ENCODE results near the gene DBNL.

Gene DBNL

GRCh38 chr7:44083796-44084195 is 39.3 kb downstream of the DBNL start:
- no peak for TF ChIP-seq TEAD4 (IDR thresholded peaks at IDR 0.05)

GRCh38 chr7:44084701-44085100 is 40.2 kb downstream of the DBNL start:
- no peak for TF ChIP-seq EP300 (IDR thresholded peaks at IDR 0.05; ENCODE audit: borderline replicate concordance)
- TF ChIP-seq CREB1 (IDR thresholded peaks at IDR 0.05; ENCODE audit: low read depth): no peak
- TF ChIP-seq TEAD4 (IDR thresholded peaks at IDR 0.05): no peak
- no peak for TF ChIP-seq CEBPB (IDR thresholded peaks at IDR 0.05)

- TF ChIP-seq USF1 (IDR thresholded peaks at IDR 0.05) (no peak), FOXM1 (IDR thresholded peaks at IDR 0.05; ENCODE audit: borderline replicate concordance, low read depth) (no peak), CREB1 (IDR thresholded peaks at IDR 0.05; ENCODE audit: low read depth) (no peak), ZBTB7A (IDR thresholded peaks at IDR 0.05; ENCODE audit: low read depth) (no peak), RAD21 (IDR thresholded peaks at IDR 0.05; ENCODE audit: low read depth) (no peak), REST (IDR thresholded peaks at IDR 0.05; ENCODE audit: low read depth) (no peak), TCF12 (IDR thresholded peaks at IDR 0.05; ENCODE audit: low read depth) (no peak), CEBPB (IDR thresholded peaks at IDR 0.05) (no peak), EGR1 (IDR thresholded peaks at IDR 0.05) (no peak), MAX (IDR thresholded peaks at IDR 0.05) (no peak), TAF1 (IDR thresholded peaks at IDR 0.05; ENCODE audit: low read depth) (no peak), NFIC (IDR thresholded peaks at IDR 0.05) (no peak), TEAD4 (IDR thresholded peaks at IDR 0.05) (no peak), EP300 (IDR thresholded peaks at IDR 0.05; ENCODE audit: borderline replicate concordance) (no peak)
Measured at GRCh38 chr7:44085546-44085945, 41.0 kb downstream of the DBNL start.

- TF ChIP-seq NFIC (IDR thresholded peaks at IDR 0.05): no peak
- no peak for TF ChIP-seq EGR1 (IDR thresholded peaks at IDR 0.05)
- TF ChIP-seq RAD21 (IDR thresholded peaks at IDR 0.05; ENCODE audit: low read depth): no peak
- no peak for TF ChIP-seq FOXM1 (IDR thresholded peaks at IDR 0.05; ENCODE audit: borderline replicate concordance, low read depth)
- no peak for TF ChIP-seq USF1 (IDR thresholded peaks at IDR 0.05)
Measured at GRCh38 chr7:44086627-44087026, 42.1 kb downstream of the DBNL start.

GRCh38 chr7:44087911-44088838 is 43.7 kb downstream of the DBNL start:
- TF ChIP-seq CEBPB (IDR thresholded peaks at IDR 0.05): no peak
- TF ChIP-seq ZBTB7A (IDR thresholded peaks at IDR 0.05; ENCODE audit: low read depth): no peak
- no peak for TF ChIP-seq CREB1 (IDR thresholded peaks at IDR 0.05; ENCODE audit: low read depth)
- TF ChIP-seq EGR1 (IDR thresholded peaks at IDR 0.05): no peak
- no peak for TF ChIP-seq EP300 (IDR thresholded peaks at IDR 0.05; ENCODE audit: borderline replicate concordance)
- TF ChIP-seq TAF1 (IDR thresholded peaks at IDR 0.05; ENCODE audit: low read depth): no peak
- TF ChIP-seq TEAD4 (IDR thresholded peaks at IDR 0.05): no peak
- TF ChIP-seq YY1 (IDR thresholded peaks at IDR 0.05; ENCODE audit: low read depth): no peak

GRCh38 chr7:44093102-44093641 is 48.7 kb downstream of the DBNL start:
- no peak for TF ChIP-seq CEBPB (IDR thresholded peaks at IDR 0.05)
- TF ChIP-seq MAX (IDR thresholded peaks at IDR 0.05): no peak
- no peak for TF ChIP-seq FOXM1 (IDR thresholded peaks at IDR 0.05; ENCODE audit: borderline replicate concordance, low read depth)
- TF ChIP-seq ZBTB7A (IDR thresholded peaks at IDR 0.05; ENCODE audit: low read depth): no peak
- no peak for TF ChIP-seq TCF12 (IDR thresholded peaks at IDR 0.05; ENCODE audit: low read depth)
- TF ChIP-seq TAF1 (IDR thresholded peaks at IDR 0.05; ENCODE audit: low read depth): no peak
- TF ChIP-seq RAD21 (IDR thresholded peaks at IDR 0.05; ENCODE audit: low read depth): no peak

- TF ChIP-seq EGR1 (IDR thresholded peaks at IDR 0.05) (no peak), YY1 (IDR thresholded peaks at IDR 0.05; ENCODE audit: low read depth) (no peak), NFIC (IDR thresholded peaks at IDR 0.05) (no peak), FOXM1 (IDR thresholded peaks at IDR 0.05; ENCODE audit: borderline replicate concordance, low read depth) (no peak), RAD21 (IDR thresholded peaks at IDR 0.05; ENCODE audit: low read depth) (no peak), CEBPB (IDR thresholded peaks at IDR 0.05) (no peak), REST (IDR thresholded peaks at IDR 0.05; ENCODE audit: low read depth) (no peak), MAX (IDR thresholded peaks at IDR 0.05) (no peak), ZBTB7A (IDR thresholded peaks at IDR 0.05; ENCODE audit: low read depth) (no peak)
Measured at GRCh38 chr7:44094365-44094764, 49.9 kb downstream of the DBNL start.

All from Ishikawa (cell line).